ENCODE data around the gene ATP5F1A.
A peak's percentile ranks its signal among the peaks of the same experiment; 100 is the strongest.
"Not testable (repeated sequence)": the region's sequence is repeated elsewhere in the genome, so short reads cannot be mapped to it uniquely, and the experiment has no call there.

ATP5F1A gene

GRCh38 chr18:46097801-46098615 lies at the start of gene ATP5F1A:
Gene ATP5F1A, minus strand, starts transcription at chr18:46098296. Its CDS starts 65 bp downstream, at chr18:46098231.
- peak; percentile 72 for DNase-seq

DNA sequence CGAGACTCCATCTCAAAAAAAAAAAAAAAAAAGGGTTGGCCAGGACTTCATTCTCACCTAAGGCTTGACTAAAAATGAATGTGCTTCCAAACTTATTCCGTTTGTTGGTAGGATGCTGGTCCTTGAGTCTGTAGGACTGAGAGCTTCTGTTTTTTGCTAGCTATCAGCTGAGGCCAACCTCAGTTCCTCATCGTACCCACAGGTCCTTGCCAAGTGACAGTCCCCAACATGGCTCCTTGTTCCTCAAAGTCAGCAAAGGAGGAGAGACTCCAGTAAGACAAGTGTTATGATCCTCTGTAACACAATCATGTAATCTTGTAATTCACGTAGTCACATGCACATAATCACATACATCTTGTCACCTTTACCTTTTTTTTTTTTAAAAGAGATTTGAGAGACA lies 43.1 kb upstream of the ATP5F1A start:
- no peak for DNase-seq

DNA sequence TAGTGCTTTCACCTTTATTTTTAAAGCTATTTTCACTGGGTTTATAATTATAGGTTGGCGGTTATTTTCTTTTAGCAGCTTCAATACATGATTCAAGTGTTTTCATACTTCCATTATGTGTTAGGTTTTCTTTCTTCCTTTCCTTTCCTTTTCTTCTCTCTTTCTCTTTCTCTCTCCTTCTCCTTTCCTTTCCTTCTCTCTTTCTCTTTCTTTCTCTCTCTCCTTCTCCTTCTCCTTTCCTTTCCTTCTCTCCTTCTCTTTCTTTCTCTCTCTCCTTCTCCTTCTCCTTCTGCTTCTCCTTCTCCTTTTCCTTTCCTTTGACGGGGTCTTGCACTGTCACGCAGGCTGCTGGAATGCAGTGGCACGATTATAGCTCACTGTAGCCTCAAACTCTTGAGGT lies 42.1 kb upstream of the ATP5F1A start:
- DNase-seq = no peak

DNA sequence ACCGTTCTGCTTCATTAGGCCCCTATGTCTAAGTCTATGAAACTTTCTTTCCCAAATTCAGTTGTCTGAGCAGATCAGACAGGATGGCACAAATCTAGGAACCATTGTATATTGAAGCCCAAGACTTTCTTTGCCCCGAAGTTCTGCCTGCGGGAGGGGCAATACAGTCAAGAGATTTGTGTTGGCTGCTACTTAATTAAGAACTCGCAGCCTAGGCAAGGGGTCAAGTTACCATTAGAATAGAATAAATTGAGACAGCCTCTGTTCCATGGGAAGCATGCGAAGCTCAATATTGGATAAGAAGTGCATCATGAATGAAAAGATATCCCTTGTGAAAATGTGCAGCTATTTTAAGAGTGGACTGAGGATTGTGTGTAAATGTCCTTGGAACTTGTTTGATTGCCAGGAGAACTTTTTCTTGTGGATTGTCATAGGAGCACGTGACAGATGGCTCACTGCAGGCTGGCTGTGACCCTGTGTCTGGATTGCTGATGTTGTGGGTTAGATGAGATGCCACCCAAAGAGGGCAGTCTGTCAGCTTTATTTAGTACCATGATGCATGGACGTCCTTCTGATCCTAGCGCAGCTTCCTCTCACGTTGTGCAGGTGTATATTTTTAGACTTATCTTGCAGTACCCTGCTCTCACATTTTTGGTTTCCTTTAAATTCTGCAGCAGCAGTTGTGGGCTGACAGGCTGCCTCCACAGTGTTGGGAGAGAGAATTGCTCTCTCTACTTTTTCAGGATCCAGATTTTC lies 37.0 kb upstream of the ATP5F1A start:
- DNase-seq = no peak

- DNase-seq = no peak
Observed at GRCh38 chr18:46133534-46133933, 35.4 kb upstream of the ATP5F1A start.

DNA sequence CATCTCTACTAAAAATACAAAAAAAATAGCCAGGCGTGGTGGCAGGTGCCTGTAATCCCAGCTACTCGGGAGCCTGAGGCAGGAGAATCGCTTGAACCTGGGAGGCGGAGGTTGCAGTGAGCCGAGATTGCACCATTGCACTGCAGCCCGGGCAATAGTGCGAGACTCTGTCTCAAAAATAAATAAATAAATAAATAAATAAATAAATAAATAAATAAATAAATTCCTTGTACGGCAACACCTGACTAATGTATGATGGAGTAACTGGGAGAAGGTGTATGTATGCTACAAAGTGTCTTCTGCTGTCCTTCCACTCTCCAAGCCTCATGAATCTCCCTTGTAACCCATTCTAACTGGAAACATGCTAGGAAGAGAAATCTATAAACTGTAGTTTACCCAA lies 32.5 kb upstream of the ATP5F1A start:
- not testable (repeated sequence) for DNase-seq

DNA sequence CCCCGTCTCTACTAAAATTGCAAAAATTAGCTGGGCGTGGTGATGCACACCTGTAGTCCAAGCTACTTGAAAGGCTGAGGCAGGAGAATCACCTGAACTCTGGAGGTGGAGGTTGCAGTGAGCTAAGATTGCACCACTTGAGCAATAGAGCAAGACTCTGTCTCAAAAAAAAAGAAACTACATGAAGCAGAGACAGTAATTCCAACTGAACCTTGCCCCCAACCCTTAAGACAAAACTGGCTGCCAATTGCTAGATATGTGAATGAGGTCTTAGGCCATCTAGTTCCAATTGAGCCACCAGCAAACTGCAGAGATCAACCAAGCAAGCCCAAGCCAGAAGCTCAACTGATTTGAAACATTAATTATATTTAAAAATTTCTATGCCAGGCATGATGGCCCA lies 32.0 kb upstream of the ATP5F1A start:
- no peak for DNase-seq

- DNase-seq = not testable (repeated sequence)
Observed at GRCh38 chr18:46126625-46127024, 28.5 kb upstream of the ATP5F1A start.

DNA sequence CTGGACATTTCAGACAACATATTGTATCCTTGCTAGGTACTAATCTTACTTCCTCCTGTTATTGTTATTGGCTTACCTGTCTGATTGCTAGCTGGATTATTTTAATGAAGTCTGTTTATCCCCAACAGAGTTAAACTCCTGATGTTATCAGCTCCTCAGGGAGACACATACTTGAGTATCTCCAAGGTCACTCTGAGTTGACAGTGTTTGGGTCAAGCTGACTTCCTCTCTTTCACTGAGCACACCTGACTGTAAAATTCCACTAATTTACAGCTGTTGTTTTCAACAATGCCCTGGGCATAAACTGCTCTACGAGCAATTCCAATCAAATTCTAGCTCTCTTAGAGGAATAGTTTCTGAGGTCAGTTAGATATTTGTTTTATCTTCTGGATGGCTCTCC lies 15.7 kb upstream of the ATP5F1A start:
- DNase-seq = no peak

- DNase-seq = no peak
Observed at GRCh38 chr18:46110406-46110805, 12.3 kb upstream of the ATP5F1A start.

DNA sequence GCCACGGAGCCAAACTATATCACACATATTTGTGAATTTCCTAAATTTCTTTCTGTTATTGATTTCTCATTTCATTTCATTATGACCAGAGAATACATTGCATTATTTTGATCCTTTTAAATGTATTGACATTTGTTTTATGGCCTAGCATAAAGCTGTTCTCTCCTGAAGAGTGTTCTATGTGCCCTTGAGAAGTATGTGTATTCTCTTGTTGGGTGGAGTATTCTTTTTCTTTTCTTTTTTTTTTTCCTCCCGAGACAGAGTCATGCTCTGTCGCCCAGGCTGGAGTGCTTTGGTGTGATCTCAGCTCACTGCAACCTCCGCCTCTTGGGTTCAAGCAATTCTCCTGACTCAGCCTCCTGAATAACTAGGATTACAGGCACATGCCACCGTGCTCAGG lies 11.3 kb upstream of the ATP5F1A start:
- DNase-seq = no peak

GRCh38 chr18:46104128-46104911 lies 6.2 kb upstream of the ATP5F1A start, which contains the start of gene HAUS1:
Gene HAUS1, plus strand, starts transcription at chr18:46104385. Its CDS starts 27 bp downstream, at chr18:46104412.
- DNase-seq = peak; percentile 91

GRCh38 chr18:46099463-46099862 lies 1.4 kb upstream of the ATP5F1A start:
- DNase-seq = no peak

GRCh38 chr18:46098616-46098933 lies 479 bp upstream of the ATP5F1A start:
- DNase-seq = no peak

DNA sequence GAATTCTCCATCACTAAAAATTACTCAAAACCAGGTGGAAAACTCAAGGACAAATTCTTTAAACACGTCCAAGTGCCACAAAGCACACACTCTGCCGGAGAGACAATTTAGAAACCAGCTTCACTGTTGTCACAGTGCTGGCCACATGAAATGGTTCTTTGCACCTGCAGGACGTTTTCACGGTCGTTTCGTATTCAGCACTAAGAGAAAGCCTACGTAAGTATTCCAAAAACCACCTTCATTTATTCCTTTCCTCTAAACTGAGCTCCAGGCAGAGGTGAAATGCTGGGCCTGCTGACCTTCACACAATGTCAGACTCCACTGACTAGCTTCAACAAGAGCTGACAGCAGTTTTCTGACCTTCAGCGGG lies 680 bp downstream of the ATP5F1A start:
- no peak for DNase-seq

GRCh38 chr18:46096651-46097300 lies 1.3 kb downstream of the ATP5F1A start:
- DNase-seq = no peak

DNA sequence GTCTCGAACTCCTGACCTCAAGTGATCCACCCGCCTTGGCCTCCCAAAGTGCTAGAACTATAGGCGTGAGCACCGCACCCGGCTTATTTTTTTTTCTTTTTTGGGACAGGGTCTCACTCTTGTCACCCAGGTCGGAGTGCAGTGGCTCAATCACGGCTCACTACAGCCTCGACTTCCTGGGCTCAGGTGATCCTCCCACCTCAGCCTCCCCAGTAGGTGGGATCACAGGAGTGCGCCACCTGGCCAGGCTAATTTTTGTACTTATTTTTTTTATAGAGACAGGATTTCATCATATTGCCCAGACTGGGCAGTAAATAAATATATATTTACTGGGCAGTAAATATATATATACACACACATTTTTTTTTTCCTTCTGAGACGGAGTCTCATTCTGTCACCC lies 2.6 kb downstream of the ATP5F1A start:
- no peak for DNase-seq

GRCh38 chr18:46088501-46088900 lies 9.6 kb downstream of the ATP5F1A start:
- not testable (repeated sequence) for DNase-seq

GRCh38 chr18:46084431-46084830 lies 13.7 kb downstream of the ATP5F1A start:
- no peak for DNase-seq

DNA sequence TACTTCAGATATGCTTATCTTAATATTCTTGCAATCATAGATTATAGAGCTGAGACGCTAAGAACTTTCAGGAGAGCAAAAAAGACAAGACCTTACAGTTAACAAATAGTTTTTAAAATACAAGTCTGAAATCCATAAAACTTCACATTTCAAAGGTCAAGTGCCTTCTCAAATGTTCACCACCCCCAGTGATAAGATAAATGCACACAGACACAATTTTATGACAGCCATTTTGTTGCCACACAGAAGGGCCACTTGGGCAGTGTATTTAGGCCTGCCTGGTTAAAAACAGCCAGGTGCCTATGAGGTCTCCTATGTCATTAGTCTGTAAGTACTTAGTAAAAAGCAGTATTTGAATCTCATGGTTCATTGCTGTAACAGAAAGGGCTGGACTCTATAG lies 17.9 kb downstream of the ATP5F1A start:
- no peak for DNase-seq

- DNase-seq = no peak
Observed at GRCh38 chr18:46079336-46079735, 18.8 kb downstream of the ATP5F1A start.

- DNase-seq = peak; percentile 61
Observed at GRCh38 chr18:46073474-46074331, 24.4 kb downstream of the ATP5F1A start.

Data from NCI-H2107 (cell line).